HUES64 (cell line): ENCODE results near the gene ACAD9.
"Not testable (repeated sequence)": the region's sequence is repeated elsewhere in the genome, so short reads cannot be mapped to it uniquely, and the experiment has no call there.

Experiments
- H3K27ac ChIP-seq: 2 replicates; pipeline ENCODE4 v1.7.0; 2013; ENCODE audit warnings: low read depth, low read length, inconsistent platforms
- H3K27me3 ChIP-seq: 2 replicates; pipeline ENCODE4 v1.6.1; 2013; ENCODE audit warnings: mild to moderate bottlenecking, low read length; ENCODE audit not compliant: insufficient read depth
- H3K36me3 ChIP-seq: 2 replicates; pipeline ENCODE4 v1.6.1; 2013; ENCODE audit warnings: mild to moderate bottlenecking, low read length; ENCODE audit not compliant: insufficient read depth
- H3K4me1 ChIP-seq: 2 replicates; pipeline ENCODE4 v1.6.1; 2013; ENCODE audit warnings: mild to moderate bottlenecking, low read length, moderate library complexity; ENCODE audit not compliant: insufficient read depth
- H3K4me3 ChIP-seq: 2 replicates; pipeline ENCODE4 v1.5.1; 2013; ENCODE audit warnings: mild to moderate bottlenecking, low read length, moderate library complexity
- H3K9ac ChIP-seq: 2 replicates; pipeline ENCODE4 v1.6.1; 2013; ENCODE audit warnings: mild to moderate bottlenecking, low read depth, low read length
- H3K9me3 ChIP-seq: 2 replicates; pipeline ENCODE4 v1.6.1; 2013; ENCODE audit warnings: low read depth, low read length; ENCODE audit not compliant: insufficient read depth
- WGBS: fragments of 150-250, 120-280 bp; methylation state at CpG from one replicate; pipeline ENCODE4 v1.1.7; 2013; ENCODE audit warnings: missing lambda C conversion rate; 5-methylcytosine and 5-hydroxymethylcytosine counted together

ACAD9 gene

GRCh38 chr3:128878011-128878457, 1.4 kb upstream of the ACAD9 start:
- H3K9ac ChIP-seq: peak overlapping the region; percentile 97
- no peak overlapping the region for H3K27ac ChIP-seq
- peaks cover 17% of the 10 kb centered on the region for H3K36me3 ChIP-seq
- peak overlapping the region; percentile 87 for H3K4me3 ChIP-seq
- no peaks in the 10 kb centered on the region for H3K9me3 ChIP-seq
- 91% methylated on average over 6 of the region's 7 CpGs for WGBS
- H3K27me3 ChIP-seq: no peaks in the 10 kb centered on the region
- H3K4me1 ChIP-seq: peaks cover 8% of the 10 kb centered on the region; the same call in 1 of the 2 replicates

DNA sequence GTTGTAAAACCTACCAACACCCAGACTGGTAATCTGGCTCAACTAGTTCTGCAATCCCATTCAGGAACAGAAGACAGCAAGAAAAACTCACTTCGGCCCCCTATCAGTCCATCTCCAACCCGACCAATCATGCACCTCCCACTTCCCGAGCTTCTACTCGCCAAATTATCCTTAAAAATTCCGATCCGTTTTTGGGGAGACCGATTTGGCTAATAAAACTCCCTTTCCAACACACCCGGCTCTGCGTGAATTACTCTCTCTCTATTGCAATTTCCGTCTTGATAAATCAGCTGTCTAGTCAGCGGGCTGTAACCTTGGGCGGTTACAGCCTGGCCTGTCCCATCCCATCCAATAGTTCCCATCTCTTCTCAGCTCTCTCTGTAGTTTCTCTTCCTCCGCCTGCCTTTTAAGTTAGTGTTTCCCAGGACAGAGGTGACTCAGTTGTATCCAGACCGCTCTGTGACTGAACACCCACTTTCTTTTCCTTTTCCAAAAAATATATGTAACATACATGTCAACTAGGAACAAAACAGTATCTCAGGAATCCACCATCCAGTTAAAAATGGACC, 780 bp upstream of the ACAD9 start:
- Histone ChIP-seq H3K9ac (peak overlapping the region; percentile 97), H3K4me1 (peaks cover 8% of the 10 kb centered on the region; the same call in 1 of the 2 replicates), H3K9me3 (no peaks in the 10 kb centered on the region), H3K27me3 (no peaks in the 10 kb centered on the region), H3K36me3 (peaks cover 18% of the 10 kb centered on the region), H3K4me3 (peak overlapping the region; percentile 87), H3K27ac (peak overlapping the region; percentile 80)
- 4% methylated on average over 14 of the region's 14 CpGs for WGBS

DNA sequence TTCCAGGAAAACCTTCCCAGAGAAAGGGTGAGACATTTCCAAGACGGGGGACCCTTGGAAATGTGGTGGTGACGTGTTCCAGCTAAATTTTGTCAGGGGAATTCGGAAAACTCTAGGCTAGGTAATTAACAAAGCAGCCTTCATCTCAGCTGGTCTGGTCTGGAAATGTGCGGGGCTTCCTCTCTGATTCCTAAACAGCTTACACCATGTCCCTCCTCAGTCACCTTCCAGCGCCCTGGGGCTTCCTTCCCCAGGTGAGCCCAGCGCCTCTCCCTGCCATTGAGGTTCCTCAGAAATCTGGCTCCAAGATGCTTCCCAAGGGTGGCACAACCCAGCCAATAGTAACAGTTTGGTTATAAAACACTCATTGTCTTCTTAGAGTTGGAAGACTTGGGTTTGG, 571 bp downstream of the ACAD9 start:
- WGBS: 5% methylated on average over 6 of the region's 6 CpGs
- Histone ChIP-seq H3K27me3 (no peaks in the 10 kb centered on the region), H3K36me3 (peaks cover 32% of the 10 kb centered on the region), H3K9ac (peak overlapping the region; percentile 92), H3K4me1 (peaks cover 8% of the 10 kb centered on the region; the same call in 1 of the 2 replicates), H3K4me3 (peak overlapping the region; percentile 87), H3K27ac (peak overlapping the region; percentile 81), H3K9me3 (no peaks in the 10 kb centered on the region)

- Histone ChIP-seq H3K9ac (peak overlapping the region; percentile 92), H3K36me3 (peaks cover 36% of the 10 kb centered on the region), H3K4me3 (peak overlapping the region; percentile 87)
- not testable (repeated sequence) for H3K27me3 ChIP-seq, H3K9me3 ChIP-seq, H3K27ac ChIP-seq, H3K4me1 ChIP-seq
- 91% methylated on average over 12 of the region's 12 CpGs for WGBS
Observed at GRCh38 chr3:128880455-128880854, 1.0 kb downstream of the ACAD9 start.

DNA sequence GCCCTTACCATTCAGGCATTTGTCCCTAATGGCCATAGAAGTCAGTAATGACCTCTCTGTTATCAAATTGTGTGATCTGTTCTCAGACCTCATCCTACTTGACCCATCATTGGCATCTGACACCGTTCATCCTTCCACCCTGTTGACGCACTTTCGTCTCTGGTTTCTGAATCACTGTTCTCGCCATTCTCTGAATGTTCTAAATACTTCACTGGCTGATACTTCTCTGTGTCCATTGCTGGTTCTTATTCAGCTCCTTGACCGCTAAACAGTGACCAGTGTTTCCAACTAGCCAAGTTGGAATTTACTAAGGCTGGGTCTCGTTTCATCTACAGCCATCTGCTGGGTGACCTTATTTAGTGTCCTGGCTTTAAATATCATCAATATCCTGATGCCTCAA, 2.2 kb downstream of the ACAD9 start:
- no peak overlapping the region for H3K4me3 ChIP-seq
- no peak overlapping the region for H3K9ac ChIP-seq
- peaks cover 8% of the 10 kb centered on the region; the same call in 1 of the 2 replicates for H3K4me1 ChIP-seq

DNA sequence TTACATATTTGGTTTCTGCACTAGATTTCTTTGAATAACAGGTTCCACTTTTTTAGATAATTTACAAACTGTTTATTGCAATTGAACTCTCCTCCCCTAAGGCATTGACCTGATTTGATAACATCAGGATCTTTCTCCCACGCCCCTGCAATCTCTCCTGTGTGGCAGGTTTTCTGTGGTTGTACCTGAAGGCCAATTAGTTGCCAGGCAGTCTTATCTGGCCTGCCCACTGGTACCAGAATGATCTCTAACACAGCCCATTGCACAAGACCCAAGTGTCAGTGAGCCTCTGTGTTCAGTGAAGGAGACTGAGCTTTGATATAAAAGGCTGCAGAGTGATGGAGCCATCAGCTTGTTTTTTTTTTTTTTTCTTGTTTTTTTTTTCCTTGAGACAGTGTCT, 3.3 kb downstream of the ACAD9 start:
- Histone ChIP-seq H3K36me3 (peaks cover 46% of the 10 kb centered on the region), H3K4me3 (no peak overlapping the region), H3K4me1 (peaks cover 8% of the 10 kb centered on the region; the same call in 1 of the 2 replicates), H3K27me3 (no peaks in the 10 kb centered on the region), H3K9me3 (no peaks in the 10 kb centered on the region), H3K9ac (no peak overlapping the region), H3K27ac (no peak overlapping the region)
- 85% methylated on average over 1 of the region's 1 CpG for WGBS

More for the DNA sequence above, 2.2 kb downstream of the ACAD9 start:
- no peaks in the 10 kb centered on the region for H3K27me3 ChIP-seq
- peaks cover 36% of the 10 kb centered on the region for H3K36me3 ChIP-seq
- H3K9me3 ChIP-seq: no peaks in the 10 kb centered on the region
- WGBS: 96% methylated on average over 6 of the region's 6 CpGs
- no peak overlapping the region for H3K27ac ChIP-seq

DNA sequence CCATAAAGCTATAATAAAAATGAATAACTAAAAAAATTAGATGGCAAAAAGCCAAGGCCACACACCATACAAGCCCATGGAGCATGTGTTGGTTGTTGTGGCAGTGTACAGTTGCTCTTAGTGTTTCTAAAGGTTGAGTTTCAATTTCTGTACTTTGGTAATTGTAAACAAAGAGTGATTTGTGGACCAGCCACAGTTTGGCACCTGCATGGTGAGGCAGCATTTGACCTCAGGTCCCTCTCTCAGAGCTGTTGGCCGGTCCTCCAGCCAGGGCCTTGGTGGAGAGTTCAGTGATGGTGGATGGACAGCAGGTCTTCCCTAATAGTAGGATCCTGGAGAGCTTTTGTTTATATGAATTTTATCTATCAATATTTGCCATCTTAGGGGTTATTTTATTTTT, 5.6 kb downstream of the ACAD9 start:
- Histone ChIP-seq H3K27ac (no peak overlapping the region), H3K9ac (no peak overlapping the region), H3K27me3 (no peaks in the 10 kb centered on the region), H3K4me3 (no peak overlapping the region), H3K36me3 (peaks cover 62% of the 10 kb centered on the region), H3K4me1 (no peaks in the 10 kb centered on the region), H3K9me3 (no peaks in the 10 kb centered on the region)
- WGBS: 95% methylated on average over 1 of the region's 1 CpG

- Histone ChIP-seq H3K4me1 (no peaks in the 10 kb centered on the region), H3K9me3 (no peaks in the 10 kb centered on the region), H3K9ac (no peak overlapping the region), H3K27ac (no peak overlapping the region), H3K27me3 (no peaks in the 10 kb centered on the region), H3K4me3 (no peak overlapping the region), H3K36me3 (peaks cover 51% of the 10 kb centered on the region)
- WGBS: 92% methylated on average over 7 of the region's 7 CpGs
Observed at GRCh38 chr3:128889139-128889894, 9.9 kb downstream of the ACAD9 start.

DNA sequence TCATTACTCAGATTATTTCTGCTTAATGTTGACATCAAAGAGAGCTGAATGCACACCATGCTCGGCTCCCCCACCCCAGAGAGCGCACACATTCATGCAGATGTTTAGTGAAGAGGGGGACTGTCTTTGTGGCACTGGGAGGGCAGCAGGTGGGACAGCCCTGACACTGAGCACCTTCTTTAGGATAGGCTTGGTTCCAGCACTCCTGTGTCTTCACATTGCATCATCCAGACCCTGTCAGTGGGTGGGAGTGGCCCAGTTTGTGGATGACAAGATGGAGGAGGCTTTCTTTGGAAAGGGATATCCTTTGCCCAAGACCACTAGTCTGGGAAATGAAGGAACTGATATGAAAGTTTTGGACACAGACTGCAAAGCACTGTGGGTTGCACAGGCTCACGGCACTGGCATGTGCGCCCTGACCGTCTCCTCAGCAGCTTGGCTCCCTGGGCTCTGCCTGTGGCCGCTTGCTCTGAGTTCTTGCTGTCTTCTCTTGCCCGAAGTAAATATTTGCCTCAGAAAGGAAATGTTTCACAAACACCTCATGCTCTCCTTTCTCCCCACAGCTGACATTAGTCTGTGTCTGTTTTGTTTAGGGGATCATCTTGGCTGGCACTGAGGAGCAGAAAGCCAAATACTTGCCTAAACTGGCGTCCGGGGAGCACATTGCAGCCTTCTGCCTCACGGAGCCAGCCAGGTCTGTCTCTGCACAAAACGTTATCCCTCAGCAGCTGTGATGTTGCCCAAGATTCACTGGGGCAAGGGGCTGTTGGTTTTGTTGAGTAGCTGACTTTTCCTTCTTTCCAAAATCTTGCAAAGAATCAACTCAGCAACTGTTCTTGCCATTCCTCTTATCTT, 16.6 kb downstream of the ACAD9 start:
- peaks cover 74% of the 10 kb centered on the region for H3K36me3 ChIP-seq
- 92% methylated on average over 11 of the region's 11 CpGs for WGBS

GRCh38 chr3:128902426-128902825, 23.0 kb downstream of the ACAD9 start:
- WGBS: 96% methylated on average over 9 of the region's 9 CpGs
- no peak overlapping the region for H3K27ac ChIP-seq
- H3K27me3 ChIP-seq: no peaks in the 10 kb centered on the region
- no peaks in the 10 kb centered on the region for H3K4me1 ChIP-seq
- no peak overlapping the region for H3K4me3 ChIP-seq
- H3K9me3 ChIP-seq: no peaks in the 10 kb centered on the region
- H3K9ac ChIP-seq: no peak overlapping the region
- peaks cover 96% of the 10 kb centered on the region for H3K36me3 ChIP-seq

More for the DNA sequence above, 16.6 kb downstream of the ACAD9 start:
- no peak overlapping the region for H3K9ac ChIP-seq
- H3K27me3 ChIP-seq: no peaks in the 10 kb centered on the region
- no peaks in the 10 kb centered on the region for H3K9me3 ChIP-seq
- H3K27ac ChIP-seq: no peak overlapping the region
- H3K4me1 ChIP-seq: no peaks in the 10 kb centered on the region
- no peak overlapping the region for H3K4me3 ChIP-seq

- no peaks in the 10 kb centered on the region for H3K4me1 ChIP-seq
- H3K36me3 ChIP-seq: peaks cover 96% of the 10 kb centered on the region
- H3K27ac ChIP-seq: no peak overlapping the region
- H3K9ac ChIP-seq: no peak overlapping the region
- no peak overlapping the region for H3K4me3 ChIP-seq
- H3K27me3 ChIP-seq: no peaks in the 10 kb centered on the region
- no peaks in the 10 kb centered on the region for H3K9me3 ChIP-seq
- WGBS: 93% methylated on average over 12 of the region's 12 CpGs
Observed at GRCh38 chr3:128903501-128903900, 24.1 kb downstream of the ACAD9 start.
